ENCODE data around the gene LUM.
A peak's percentile ranks its signal among the peaks of the same experiment; 100 is the strongest.

Gene LUM

DNA sequence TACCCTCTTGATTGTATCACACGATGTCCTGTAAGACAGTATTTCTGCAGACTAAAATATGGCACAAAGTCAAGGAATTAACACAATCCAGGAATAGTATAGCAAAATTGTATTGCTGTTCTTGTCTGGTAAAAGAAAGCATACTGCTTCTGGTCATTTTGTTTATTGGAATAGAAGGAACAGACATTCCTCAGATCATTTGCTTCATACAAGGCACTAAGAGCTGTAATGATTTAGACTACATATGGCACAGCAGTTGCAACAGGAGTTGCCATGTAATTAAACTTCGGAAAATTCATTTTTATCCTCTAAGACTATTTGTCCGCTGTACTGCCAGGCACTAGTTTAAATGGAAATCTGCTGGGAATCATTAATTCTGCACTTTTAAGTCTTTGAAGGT lies 45.9 kb downstream of the LUM start:
- TF ChIP-seq, protein P1, sequence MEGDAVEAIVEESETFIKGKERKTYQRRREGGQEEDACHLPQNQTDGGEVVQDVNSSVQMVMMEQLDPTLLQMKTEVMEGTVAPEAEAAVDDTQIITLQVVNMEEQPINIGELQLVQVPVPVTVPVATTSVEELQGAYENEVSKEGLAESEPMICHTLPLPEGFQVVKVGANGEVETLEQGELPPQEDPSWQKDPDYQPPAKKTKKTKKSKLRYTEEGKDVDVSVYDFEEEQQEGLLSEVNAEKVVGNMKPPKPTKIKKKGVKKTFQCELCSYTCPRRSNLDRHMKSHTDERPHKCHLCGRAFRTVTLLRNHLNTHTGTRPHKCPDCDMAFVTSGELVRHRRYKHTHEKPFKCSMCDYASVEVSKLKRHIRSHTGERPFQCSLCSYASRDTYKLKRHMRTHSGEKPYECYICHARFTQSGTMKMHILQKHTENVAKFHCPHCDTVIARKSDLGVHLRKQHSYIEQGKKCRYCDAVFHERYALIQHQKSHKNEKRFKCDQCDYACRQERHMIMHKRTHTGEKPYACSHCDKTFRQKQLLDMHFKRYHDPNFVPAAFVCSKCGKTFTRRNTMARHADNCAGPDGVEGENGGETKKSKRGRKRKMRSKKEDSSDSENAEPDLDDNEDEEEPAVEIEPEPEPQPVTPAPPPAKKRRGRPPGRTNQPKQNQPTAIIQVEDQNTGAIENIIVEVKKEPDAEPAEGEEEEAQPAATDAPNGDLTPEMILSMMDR (IDR thresholded peaks at IDR 0.05; ENCODE audit: low read length, missing control alignments): no peak
- no peak for DNase-seq (ENCODE audit: low read depth)
- H3K4me3 ChIP-seq (replicated peaks; ENCODE audit: low read depth, low read length): no peak overlapping the region

DNA sequence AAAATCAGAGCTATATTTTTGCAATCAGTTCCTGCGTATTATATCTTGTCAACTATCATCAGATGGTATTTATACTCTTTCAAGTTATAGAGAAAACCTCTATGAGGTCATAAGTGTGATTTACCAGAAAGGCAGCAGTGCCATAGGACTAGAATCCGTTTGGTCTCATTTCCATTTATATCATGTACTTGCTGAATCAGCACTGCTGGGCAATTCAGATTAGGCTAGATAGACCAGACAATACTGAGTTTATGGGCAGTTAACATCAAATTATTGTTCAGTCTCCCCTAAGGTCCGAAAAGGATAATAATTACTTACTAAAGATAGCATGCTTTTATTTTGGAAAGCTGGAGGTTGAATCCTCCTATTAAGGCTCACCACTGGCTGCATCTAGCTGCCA lies 46.7 kb downstream of the LUM start:
- DNase-seq (ENCODE audit: low read depth): no peak
- no peak overlapping the region for H3K4me3 ChIP-seq (replicated peaks; ENCODE audit: low read depth, low read length)
- TF ChIP-seq, protein P1 (IDR thresholded peaks at IDR 0.05; ENCODE audit: low read length, missing control alignments): no peak

GRCh38 chr12:91061091-91061490 lies 50.2 kb downstream of the LUM start:
- no peak overlapping the region for H3K4me3 ChIP-seq (replicated peaks; ENCODE audit: low read depth, low read length)
- TF ChIP-seq, protein P1 (IDR thresholded peaks at IDR 0.05; ENCODE audit: low read length, missing control alignments): no peak
- no peak for DNase-seq (ENCODE audit: low read depth)

- TF ChIP-seq, protein P1 (IDR thresholded peaks at IDR 0.05; ENCODE audit: low read length, missing control alignments): no peak
- DNase-seq (ENCODE audit: low read depth): peak; percentile 14
- no peak overlapping the region for H3K4me3 ChIP-seq (replicated peaks; ENCODE audit: low read depth, low read length)
These were observed 52.1 kb downstream of the LUM start for GRCh38 chr12:91059211-91059610.

- TF ChIP-seq, protein P1 (IDR thresholded peaks at IDR 0.05; ENCODE audit: low read length, missing control alignments): no peak
- DNase-seq (ENCODE audit: low read depth): peak; percentile 13
- no peak overlapping the region for H3K4me3 ChIP-seq (replicated peaks; ENCODE audit: low read depth, low read length)
These were observed 52.5 kb downstream of the LUM start for GRCh38 chr12:91058786-91059185.

- peak; percentile 8 for DNase-seq (ENCODE audit: low read depth)
- TF ChIP-seq, protein P1 (IDR thresholded peaks at IDR 0.05; ENCODE audit: low read length, missing control alignments): no peak
- no peak within 1 kb of the TSS for H3K4me3 ChIP-seq (replicated peaks; ENCODE audit: low read depth, low read length)
These were observed 53.7 kb downstream of the LUM start, which contains the start of gene KERA for GRCh38 chr12:91057368-91058165. KERA (minus strand) TSS chr12:91058024; CDS start chr12:91056281, 1,743 bp downstream.

DNA sequence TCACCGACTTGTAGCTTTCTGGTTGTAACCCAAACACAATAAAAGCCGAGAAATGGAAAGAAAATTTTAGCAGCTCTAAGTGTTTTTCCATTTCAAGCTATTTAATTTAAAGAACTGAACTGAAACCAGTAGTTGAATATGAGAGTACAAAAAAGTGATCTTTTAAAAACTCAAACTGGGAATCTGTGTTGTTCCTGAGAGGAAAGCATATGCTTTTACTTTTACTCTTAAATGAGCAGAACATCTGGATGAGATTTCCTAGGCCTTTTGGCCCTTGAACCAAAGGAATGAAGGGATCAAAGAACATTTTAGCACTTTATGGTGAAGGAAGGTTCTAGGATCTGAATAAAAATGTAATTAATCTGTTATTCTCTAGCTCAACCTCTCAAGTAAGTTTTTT lies 54.8 kb downstream of the LUM start:
- no peak for DNase-seq (ENCODE audit: low read depth)
- TF ChIP-seq, protein P1 (IDR thresholded peaks at IDR 0.05; ENCODE audit: low read length, missing control alignments): no peak
- no peak overlapping the region for H3K4me3 ChIP-seq (replicated peaks; ENCODE audit: low read depth, low read length)

All from fibroblast of pulmonary artery (primary cell).